SK-N-SH (cell line): ENCODE data around the gene SEC14L5. TPM values are rescaled to one million over a fixed set of nuclear protein-coding genes. Genes with fewer than 3 reads are reported as not detected.

Source experiments
- CTCF ChIA-PET: fragments of 300-600, 350-600 bp; formaldehyde crosslinking; extraction: SDS; loops from one replicate; lab custom pipeline; 2021; lab: Yijun Ruan, JAX
- POLR2A ChIA-PET: fragments of 350-600 bp; sonication (Branson Sonifier 250); formaldehyde crosslinking; extraction: SDS; loops from one replicate; lab custom pipeline; 2020; ENCODE audit warnings: antibody characterized with exemption, inconsistent platforms; lab: Yijun Ruan, JAX
- DNase-seq: peaks from one replicate; pipeline ENCODE4 v3.0.0; 2012
- H2AFZ ChIP-seq: fragments of 200-600 bp; sonication (generic); 2 replicates; pipeline ENCODE4 v1.8.1; 2016; ENCODE audit warnings: antibody characterized with exemption, mild to moderate bottlenecking, low read depth
- H3F3A ChIP-seq: fragments of 200-600 bp; sonication (generic); replicated peaks from 2 replicates; pipeline ENCODE3; 2016; ENCODE audit warnings: antibody characterized with exemption, mild to moderate bottlenecking; ENCODE audit not compliant: insufficient read depth
- H3K27ac ChIP-seq, 2 experiments: fragments of 200-500 bp in 1 of 2; fragments of 200-600 bp in 1 of 2; sonication (Bioruptor generic) in 1 of 2; sonication (generic), shearing (Covaris generic) in 1 of 2; 2 replicates each; pipeline versions ENCODE4 v1.5.1 to v1.6.1; 2014 to 2016; ENCODE audit warnings: low read depth in 2 of 2, inconsistent platforms in 1 of 2, low read length in 1 of 2, mild to moderate bottlenecking in 1 of 2, mixed read lengths in 1 of 2
- H3K27me3 ChIP-seq: fragments of 200-600 bp; sonication (generic), shearing (Covaris generic); 2 replicates; pipeline ENCODE4 v1.6.1; 2016; ENCODE audit warnings: mixed run types; ENCODE audit not compliant: insufficient read depth
- H3K36me3 ChIP-seq, 2 experiments: fragments of 200-500 bp in 1 of 2; fragments of 200-600 bp in 1 of 2; sonication (Bioruptor generic) in 1 of 2; sonication (generic) in 1 of 2; replicated peaks in 1 of 2; 2 replicates each; pipeline versions ENCODE3 to v1.5.1; 2014 to 2016; ENCODE audit warnings: low read length in 1 of 2, mild to moderate bottlenecking in 1 of 2; ENCODE audit not compliant: insufficient read depth in 2 of 2, control insufficient read depth in 1 of 2
- H3K4me1 ChIP-seq, 2 experiments: fragments of 200-500 bp in 1 of 2; fragments of 200-600 bp in 1 of 2; sonication (Bioruptor generic) in 1 of 2; sonication (generic), shearing (Covaris generic) in 1 of 2; 2 replicates each; pipeline versions ENCODE4 v1.5.1 to v1.6.1; 2014 to 2016; ENCODE audit warnings: low read depth in 1 of 2, low read length in 1 of 2, mixed run types in 1 of 2; ENCODE audit not compliant: insufficient read depth in 2 of 2, control insufficient read depth in 1 of 2
- H3K4me2 ChIP-seq: fragments of 200-600 bp; sonication (generic), shearing (Covaris generic); 2 replicates; pipeline ENCODE4 v1.6.1; 2017; ENCODE audit warnings: mixed run types
- H3K4me3 ChIP-seq, 2 experiments: fragments of 200-500 bp in 1 of 2; fragments of 200-600 bp in 1 of 2; sonication (Bioruptor generic) in 1 of 2; sonication (generic), shearing (Covaris generic) in 1 of 2; 2 replicates each; pipeline versions ENCODE4 v1.5.1 to v1.8.1; 2014 to 2016; ENCODE audit warnings: low read depth in 2 of 2, inconsistent platforms in 1 of 2, low read length in 1 of 2, mild to moderate bottlenecking in 1 of 2, mixed read lengths in 1 of 2, moderate library complexity in 1 of 2
- H3K79me2 ChIP-seq: fragments of 200-600 bp; sonication (generic); 2 replicates; pipeline ENCODE4 v1.8.1; 2017; ENCODE audit warnings: mild to moderate bottlenecking; ENCODE audit not compliant: insufficient read depth
- H3K9ac ChIP-seq: fragments of 200-600 bp; sonication (generic); 2 replicates; pipeline ENCODE4 v1.6.1; 2017; ENCODE audit warnings: mixed run types
- H3K9me2 ChIP-seq: fragments of 200-600 bp; sonication (generic); 2 replicates; pipeline ENCODE4 v1.6.1; 2017; ENCODE audit warnings: mixed run types
- H3K9me3 ChIP-seq: fragments of 200-600 bp; sonication (generic); 2 replicates; pipeline ENCODE4 v1.6.1; 2017; ENCODE audit warnings: mixed run types, mild to moderate bottlenecking, moderate library complexity
- H4K20me1 ChIP-seq: fragments of 200-600 bp; sonication (generic); 2 replicates; pipeline ENCODE4 v1.6.1; 2017; ENCODE audit warnings: mild to moderate bottlenecking, mixed run types; ENCODE audit not compliant: insufficient read depth
- ELF1 ChIP-seq: IDR thresholded peaks from 2 replicates; pipeline ENCODE4 v1.4.0; 2012
- FOSL2 ChIP-seq: IDR thresholded peaks from 2 replicates; pipeline ENCODE4 v1.4.0; 2012; ENCODE audit warnings: low read depth, mild to moderate bottlenecking, moderate library complexity, borderline replicate concordance
- FOXJ3 ChIP-seq: sonication (generic); formaldehyde crosslinking; IDR thresholded peaks from 2 replicates; pipeline ENCODE4 v1.5.1; 2020; ENCODE audit warnings: mild to moderate bottlenecking, missing genetic modification reagents
- FOXM1 ChIP-seq: IDR thresholded peaks from 2 replicates; pipeline ENCODE4 v1.4.0; 2012; ENCODE audit warnings: low read depth, mild to moderate bottlenecking
- JUND ChIP-seq: IDR thresholded peaks from 2 replicates; pipeline ENCODE4 v1.4.0; 2012
- NFIC ChIP-seq: IDR thresholded peaks from 2 replicates; pipeline ENCODE4 v1.4.0; 2012; ENCODE audit warnings: borderline replicate concordance
- POLR2AphosphoS5 ChIP-seq: IDR thresholded peaks from 2 replicates; pipeline ENCODE4 v1.6.1; 2012; ENCODE audit warnings: low read depth, low read length
- RXRA ChIP-seq: IDR thresholded peaks from 2 replicates; pipeline ENCODE4 v1.4.0; 2012; ENCODE audit warnings: low read depth, mild to moderate bottlenecking, borderline replicate concordance
- SIN3A ChIP-seq: IDR thresholded peaks from 2 replicates; pipeline ENCODE4 v1.6.1; 2012; ENCODE audit warnings: low read depth, mild to moderate bottlenecking, low read length, moderate library complexity, borderline replicate concordance
- SMC3 ChIP-seq: IDR thresholded peaks from 2 replicates; pipeline ENCODE4 v1.6.1; 2012; ENCODE audit warnings: low read depth, low read length, improper control_type of control experiment
- TAF1 ChIP-seq: IDR thresholded peaks from 2 replicates; pipeline ENCODE4 v1.6.1; 2012; ENCODE audit warnings: low read depth, mild to moderate bottlenecking, low read length, moderate library complexity, borderline replicate concordance
- TCF12 ChIP-seq: IDR thresholded peaks from 2 replicates; pipeline ENCODE4 v1.4.0; 2012
- TEAD4 ChIP-seq: IDR thresholded peaks from 2 replicates; pipeline ENCODE4 v1.4.0; 2012; ENCODE audit warnings: mild to moderate bottlenecking, borderline replicate concordance; ENCODE audit not compliant: insufficient read depth
- WGBS: methylation state at CpG from one replicate; pipeline ENCODE4 v1.1.6; 2017; ENCODE audit warnings: low lambda C conversion rate; 5-methylcytosine and 5-hydroxymethylcytosine counted together
- polyA plus RNA-seq, 3 experiments: library from polyadenylated mRNA; depleted of rRNA; stranded (reverse); fragments of >200 nt; gene quantifications; 2 replicates each; pipeline ENCODE4 v1.2.3, GENCODE V29; 2012
- TF ChIP-seq, protein P1 (sequence below): IDR thresholded peaks from 2 replicates; pipeline ENCODE4 v1.4.0; 2012; ENCODE audit warnings: low read depth, borderline replicate concordance
- TF ChIP-seq, protein P2 (sequence below): IDR thresholded peaks from 2 replicates; pipeline ENCODE4 v1.4.0; 2012; ENCODE audit warnings: low read depth
- TF ChIP-seq, protein P3 (sequence below): IDR thresholded peaks from 2 replicates; pipeline ENCODE4; 2012
- TF ChIP-seq, protein P4 (sequence below): fragments of 200-600 bp; sonication (generic); IDR thresholded peaks from 2 replicates; pipeline ENCODE4 v1.6.1; 2017; ENCODE audit warnings: antibody characterized with exemption, mild to moderate bottlenecking, moderate library complexity
- TF ChIP-seq, protein P5 (sequence below): IDR thresholded peaks from 2 replicates; pipeline ENCODE4 v1.6.1; 2012; ENCODE audit warnings: mild to moderate bottlenecking, low read depth, low read length, moderate library complexity
- TF ChIP-seq, protein P6 (sequence below): fragments of 150-350 bp; IDR thresholded peaks from 2 replicates; pipeline ENCODE4 v1.6.1; 2016; ENCODE audit warnings: mild to moderate bottlenecking, low read depth, low read length

The SEC14L5 gene
- polyA plus RNA-seq, 1 of the 3 experiments (the other 2 are of a cell fraction): 0.08 TPM

DNA sequence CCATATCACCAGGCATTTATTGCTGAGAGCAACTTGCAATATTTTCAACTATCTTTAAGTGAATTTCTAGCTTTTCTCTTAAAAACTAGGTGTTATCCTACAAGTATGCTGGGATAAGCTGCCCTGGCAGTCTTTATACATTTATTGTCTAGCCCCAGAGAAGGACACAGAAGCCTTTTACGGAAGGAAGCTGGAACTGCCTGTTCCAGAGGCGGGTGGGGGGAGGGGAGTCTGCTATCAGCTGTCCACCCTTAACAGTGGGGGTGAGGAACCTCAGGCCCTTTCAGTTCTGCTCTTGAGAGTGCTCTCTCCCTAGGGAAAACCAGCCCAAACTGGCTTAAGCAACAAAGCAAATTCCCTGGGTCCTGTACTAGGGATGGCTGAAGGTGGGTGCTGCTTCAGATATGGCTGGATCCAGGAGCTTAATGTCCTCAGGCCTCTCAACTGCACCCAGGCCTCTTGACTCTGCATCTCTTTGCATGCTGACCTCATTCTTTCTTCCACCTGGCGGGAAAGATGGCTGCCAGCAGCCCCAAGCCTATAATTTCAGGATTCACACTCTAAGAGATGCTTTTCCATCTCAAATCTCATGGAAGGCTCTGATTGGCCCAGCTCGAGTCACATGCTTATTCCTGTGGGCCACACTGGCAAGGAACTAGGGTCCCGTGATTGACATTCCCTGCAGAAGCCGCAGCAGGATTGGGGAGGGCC is 59.0 kb downstream of the SEC14L5 start:
- H3K4me2 ChIP-seq: no peak overlapping the region
- H3K79me2 ChIP-seq: no peaks in the 10 kb centered on the region
- no peaks in the 10 kb centered on the region for H3K36me3 ChIP-seq
- no peaks in the 10 kb centered on the region for H3F3A ChIP-seq
- POLR2A ChIA-PET: no interaction called here
- TF ChIP-seq, protein P1, sequence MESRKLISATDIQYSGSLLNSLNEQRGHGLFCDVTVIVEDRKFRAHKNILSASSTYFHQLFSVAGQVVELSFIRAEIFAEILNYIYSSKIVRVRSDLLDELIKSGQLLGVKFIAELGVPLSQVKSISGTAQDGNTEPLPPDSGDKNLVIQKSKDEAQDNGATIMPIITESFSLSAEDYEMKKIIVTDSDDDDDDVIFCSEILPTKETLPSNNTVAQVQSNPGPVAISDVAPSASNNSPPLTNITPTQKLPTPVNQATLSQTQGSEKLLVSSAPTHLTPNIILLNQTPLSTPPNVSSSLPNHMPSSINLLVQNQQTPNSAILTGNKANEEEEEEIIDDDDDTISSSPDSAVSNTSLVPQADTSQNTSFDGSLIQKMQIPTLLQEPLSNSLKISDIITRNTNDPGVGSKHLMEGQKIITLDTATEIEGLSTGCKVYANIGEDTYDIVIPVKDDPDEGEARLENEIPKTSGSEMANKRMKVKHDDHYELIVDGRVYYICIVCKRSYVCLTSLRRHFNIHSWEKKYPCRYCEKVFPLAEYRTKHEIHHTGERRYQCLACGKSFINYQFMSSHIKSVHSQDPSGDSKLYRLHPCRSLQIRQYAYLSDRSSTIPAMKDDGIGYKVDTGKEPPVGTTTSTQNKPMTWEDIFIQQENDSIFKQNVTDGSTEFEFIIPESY: no peak
- TF ChIP-seq, protein P2, sequence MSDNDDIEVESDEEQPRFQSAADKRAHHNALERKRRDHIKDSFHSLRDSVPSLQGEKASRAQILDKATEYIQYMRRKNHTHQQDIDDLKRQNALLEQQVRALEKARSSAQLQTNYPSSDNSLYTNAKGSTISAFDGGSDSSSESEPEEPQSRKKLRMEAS: no peak
- TF ChIP-seq POLR2AphosphoS5: no peak
- TF ChIP-seq, protein P3, sequence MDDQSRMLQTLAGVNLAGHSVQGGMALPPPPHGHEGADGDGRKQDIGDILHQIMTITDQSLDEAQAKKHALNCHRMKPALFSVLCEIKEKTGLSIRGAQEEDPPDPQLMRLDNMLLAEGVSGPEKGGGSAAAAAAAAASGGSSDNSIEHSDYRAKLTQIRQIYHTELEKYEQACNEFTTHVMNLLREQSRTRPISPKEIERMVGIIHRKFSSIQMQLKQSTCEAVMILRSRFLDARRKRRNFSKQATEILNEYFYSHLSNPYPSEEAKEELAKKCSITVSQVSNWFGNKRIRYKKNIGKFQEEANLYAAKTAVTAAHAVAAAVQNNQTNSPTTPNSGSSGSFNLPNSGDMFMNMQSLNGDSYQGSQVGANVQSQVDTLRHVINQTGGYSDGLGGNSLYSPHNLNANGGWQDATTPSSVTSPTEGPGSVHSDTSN: no peak
- no peak for TF ChIP-seq TEAD4
- no peak for TF ChIP-seq SIN3A
- TF ChIP-seq, protein P4, sequence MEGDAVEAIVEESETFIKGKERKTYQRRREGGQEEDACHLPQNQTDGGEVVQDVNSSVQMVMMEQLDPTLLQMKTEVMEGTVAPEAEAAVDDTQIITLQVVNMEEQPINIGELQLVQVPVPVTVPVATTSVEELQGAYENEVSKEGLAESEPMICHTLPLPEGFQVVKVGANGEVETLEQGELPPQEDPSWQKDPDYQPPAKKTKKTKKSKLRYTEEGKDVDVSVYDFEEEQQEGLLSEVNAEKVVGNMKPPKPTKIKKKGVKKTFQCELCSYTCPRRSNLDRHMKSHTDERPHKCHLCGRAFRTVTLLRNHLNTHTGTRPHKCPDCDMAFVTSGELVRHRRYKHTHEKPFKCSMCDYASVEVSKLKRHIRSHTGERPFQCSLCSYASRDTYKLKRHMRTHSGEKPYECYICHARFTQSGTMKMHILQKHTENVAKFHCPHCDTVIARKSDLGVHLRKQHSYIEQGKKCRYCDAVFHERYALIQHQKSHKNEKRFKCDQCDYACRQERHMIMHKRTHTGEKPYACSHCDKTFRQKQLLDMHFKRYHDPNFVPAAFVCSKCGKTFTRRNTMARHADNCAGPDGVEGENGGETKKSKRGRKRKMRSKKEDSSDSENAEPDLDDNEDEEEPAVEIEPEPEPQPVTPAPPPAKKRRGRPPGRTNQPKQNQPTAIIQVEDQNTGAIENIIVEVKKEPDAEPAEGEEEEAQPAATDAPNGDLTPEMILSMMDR: no peak
- no peak for TF ChIP-seq ELF1
- no peak for TF ChIP-seq TCF12
- TF ChIP-seq, protein P5, sequence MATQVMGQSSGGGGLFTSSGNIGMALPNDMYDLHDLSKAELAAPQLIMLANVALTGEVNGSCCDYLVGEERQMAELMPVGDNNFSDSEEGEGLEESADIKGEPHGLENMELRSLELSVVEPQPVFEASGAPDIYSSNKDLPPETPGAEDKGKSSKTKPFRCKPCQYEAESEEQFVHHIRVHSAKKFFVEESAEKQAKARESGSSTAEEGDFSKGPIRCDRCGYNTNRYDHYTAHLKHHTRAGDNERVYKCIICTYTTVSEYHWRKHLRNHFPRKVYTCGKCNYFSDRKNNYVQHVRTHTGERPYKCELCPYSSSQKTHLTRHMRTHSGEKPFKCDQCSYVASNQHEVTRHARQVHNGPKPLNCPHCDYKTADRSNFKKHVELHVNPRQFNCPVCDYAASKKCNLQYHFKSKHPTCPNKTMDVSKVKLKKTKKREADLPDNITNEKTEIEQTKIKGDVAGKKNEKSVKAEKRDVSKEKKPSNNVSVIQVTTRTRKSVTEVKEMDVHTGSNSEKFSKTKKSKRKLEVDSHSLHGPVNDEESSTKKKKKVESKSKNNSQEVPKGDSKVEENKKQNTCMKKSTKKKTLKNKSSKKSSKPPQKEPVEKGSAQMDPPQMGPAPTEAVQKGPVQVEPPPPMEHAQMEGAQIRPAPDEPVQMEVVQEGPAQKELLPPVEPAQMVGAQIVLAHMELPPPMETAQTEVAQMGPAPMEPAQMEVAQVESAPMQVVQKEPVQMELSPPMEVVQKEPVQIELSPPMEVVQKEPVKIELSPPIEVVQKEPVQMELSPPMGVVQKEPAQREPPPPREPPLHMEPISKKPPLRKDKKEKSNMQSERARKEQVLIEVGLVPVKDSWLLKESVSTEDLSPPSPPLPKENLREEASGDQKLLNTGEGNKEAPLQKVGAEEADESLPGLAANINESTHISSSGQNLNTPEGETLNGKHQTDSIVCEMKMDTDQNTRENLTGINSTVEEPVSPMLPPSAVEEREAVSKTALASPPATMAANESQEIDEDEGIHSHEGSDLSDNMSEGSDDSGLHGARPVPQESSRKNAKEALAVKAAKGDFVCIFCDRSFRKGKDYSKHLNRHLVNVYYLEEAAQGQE: no peak
- TF ChIP-seq TAF1: no peak
- TF ChIP-seq FOXM1: no peak
- no peak for TF ChIP-seq RXRA
- no peak for TF ChIP-seq FOSL2
- TF ChIP-seq JUND: no peak
- no peak for TF ChIP-seq FOXJ3 (CRISPR knock-in tag)
- TF ChIP-seq, protein P6, sequence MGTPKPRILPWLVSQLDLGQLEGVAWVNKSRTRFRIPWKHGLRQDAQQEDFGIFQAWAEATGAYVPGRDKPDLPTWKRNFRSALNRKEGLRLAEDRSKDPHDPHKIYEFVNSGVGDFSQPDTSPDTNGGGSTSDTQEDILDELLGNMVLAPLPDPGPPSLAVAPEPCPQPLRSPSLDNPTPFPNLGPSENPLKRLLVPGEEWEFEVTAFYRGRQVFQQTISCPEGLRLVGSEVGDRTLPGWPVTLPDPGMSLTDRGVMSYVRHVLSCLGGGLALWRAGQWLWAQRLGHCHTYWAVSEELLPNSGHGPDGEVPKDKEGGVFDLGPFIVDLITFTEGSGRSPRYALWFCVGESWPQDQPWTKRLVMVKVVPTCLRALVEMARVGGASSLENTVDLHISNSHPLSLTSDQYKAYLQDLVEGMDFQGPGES: no peak
- no peak for TF ChIP-seq SMC3
- no peak for TF ChIP-seq NFIC
- peaks cover 18% of the 10 kb centered on the region; the same call in 1 of the 2 replicates for H3K27me3 ChIP-seq
- H3K4me3 ChIP-seq: no peak overlapping the region
- no peak for DNase-seq
- no peaks in the 10 kb centered on the region for H3K9me3 ChIP-seq
- no peak overlapping the region for H2AFZ ChIP-seq
- no peaks in the 10 kb centered on the region for H3K4me1 ChIP-seq
- 14% methylated on average over 6 of the region's 6 CpGs for WGBS
- H3K9ac ChIP-seq: no peak overlapping the region
- H3K9me2 ChIP-seq: no peaks in the 10 kb centered on the region
- no peak overlapping the region for H3K27ac ChIP-seq
- CTCF ChIA-PET: no interaction called here
- no peaks in the 10 kb centered on the region for H4K20me1 ChIP-seq
